HG03175 (cell line): ENCODE measurements around the gene HOXD10.

Source experiments
- ATAC-seq: cut with Tn5 transposase; IDR thresholded peaks from one replicate; pipeline ENCODE4 v1.9.1; 2021; ENCODE audit warnings: mild to moderate bottlenecking, moderate library complexity; ENCODE audit not compliant: unreplicated experiment

The HOXD10 gene

DNA sequence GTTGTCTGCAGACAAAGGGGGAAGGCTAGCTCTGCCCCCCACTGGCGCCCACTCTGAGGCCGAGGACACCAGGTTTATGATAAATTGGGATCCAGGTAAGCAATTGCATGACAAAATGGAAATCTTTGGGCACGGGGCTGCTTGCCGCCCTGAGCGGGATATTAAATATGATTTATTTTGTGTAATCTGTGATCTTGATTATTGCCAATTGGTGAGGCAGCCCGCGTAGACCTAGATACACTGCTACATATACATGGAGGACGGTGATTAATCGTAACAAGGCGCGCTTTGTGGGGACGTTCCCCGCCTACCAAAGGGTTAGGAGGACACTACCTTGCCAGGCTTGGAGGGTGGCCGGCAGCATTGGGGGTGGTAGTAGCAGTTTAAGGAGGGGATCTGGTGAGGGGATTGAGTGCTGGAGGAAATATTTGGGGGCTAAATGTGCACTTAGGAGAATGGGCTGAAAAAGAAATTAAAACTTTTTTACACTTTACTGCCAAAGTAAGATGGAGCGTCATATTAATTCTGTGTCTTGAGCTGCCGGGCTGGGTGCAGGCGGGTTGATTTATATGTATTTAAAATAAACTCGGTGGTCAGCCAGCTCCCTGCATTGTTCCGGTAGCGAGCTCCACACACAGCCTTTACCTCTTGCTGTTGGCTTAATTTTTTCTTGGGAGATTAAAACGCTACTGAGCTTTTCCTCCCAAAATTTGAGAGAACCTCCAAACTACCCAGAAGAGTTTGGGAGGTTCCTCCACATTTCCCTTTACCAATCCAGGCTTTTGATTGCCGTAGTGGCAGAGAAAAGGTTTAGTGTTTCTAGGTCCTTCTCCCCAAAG is 44.6 kb downstream of the HOXD10 start:
- no peak for ATAC-seq

DNA sequence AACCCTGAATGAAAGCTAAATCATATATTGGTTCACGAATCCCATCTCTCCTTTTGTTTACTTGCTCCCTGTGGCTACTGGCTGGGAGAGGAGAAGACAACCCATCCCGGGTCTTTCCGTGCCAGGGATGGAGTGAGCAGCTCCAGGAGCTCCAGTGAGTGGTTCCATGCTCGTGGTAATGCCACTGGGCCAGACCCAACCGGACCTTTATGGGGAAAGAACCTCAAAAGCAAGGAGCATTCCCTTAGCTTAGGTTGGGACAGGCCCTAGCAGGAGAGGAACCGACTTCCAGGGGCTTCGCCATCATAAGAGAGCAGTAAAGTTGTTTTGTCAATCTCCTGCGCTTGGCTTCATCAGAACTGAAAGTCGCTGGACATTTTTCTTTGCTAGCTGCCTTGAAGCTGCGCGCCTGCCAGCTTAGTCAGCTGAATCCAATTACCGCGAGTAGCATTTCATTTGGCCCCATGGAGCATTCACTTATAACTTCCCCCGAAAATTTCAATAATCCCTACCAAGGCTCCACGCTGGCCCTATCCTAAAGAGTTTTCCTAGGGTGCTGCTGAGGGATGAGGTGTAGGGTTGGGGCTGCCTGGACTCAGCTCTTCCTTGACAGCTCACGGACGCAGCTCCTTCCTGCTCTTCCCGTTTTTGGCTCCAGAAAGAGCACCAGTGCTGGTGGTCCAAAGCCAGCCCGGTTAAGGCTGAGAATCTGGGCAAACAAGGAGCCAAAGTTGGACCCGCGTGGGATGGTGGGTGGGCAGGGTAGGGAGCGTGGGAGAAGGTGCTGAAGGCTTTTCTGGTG is 45.4 kb downstream of the HOXD10 start:
- ATAC-seq = no peak

DNA sequence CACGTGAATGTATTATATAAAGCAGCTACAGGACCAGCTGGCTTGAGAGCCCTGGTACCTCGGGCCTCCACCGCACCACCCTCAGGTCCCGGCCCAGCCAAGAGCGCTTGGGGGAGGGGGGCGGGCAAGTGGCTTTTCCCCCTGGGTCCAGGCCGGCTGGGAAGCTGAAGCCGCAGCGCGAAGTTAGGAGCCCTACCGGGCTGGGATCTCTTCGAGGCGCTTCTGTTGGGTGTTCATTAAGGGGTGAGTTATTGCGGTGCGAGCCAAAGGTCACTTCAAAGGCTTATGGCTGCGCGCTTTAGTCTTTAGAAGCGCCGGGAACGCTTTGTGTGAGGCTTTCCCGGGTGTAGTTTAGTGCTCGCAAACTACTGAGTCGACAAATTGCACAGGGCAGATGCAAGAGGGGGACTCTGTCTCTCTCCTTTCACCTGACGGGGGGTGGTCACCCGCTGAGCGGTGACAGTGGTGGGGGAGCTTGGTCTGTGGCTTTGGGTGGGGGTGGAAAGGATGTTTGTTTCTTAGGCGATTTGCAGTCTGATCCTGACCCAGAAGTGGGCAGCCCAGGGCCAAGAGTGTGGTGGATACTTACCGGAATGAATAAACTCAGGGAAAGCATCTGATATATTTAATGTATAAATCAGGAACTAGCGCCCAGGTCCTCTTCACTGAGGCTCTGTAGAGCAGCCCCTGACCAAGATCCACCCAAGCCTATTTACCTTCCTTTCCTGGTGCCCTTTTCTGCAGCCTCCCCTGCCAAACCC is 46.5 kb downstream of the HOXD10 start:
- no peak for ATAC-seq

DNA sequence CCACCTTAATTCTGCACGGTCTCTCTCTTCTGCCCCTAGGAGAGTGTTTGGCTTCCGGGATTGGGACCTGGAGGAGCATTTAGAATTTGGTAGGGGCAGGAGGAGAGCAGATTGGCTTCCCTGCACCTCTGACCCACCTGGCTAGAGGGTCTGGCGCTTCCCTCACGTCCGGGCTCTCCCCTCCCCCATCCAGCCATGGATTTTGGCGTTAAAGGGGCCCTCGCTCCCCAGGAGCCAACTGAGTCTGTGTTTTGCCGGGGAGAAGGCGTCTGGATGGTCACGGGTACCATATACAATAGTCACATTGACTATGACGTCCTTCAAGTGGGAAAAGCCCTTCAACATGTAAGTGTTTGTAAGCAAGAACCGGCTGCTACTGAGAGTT is 47.1 kb downstream of the HOXD10 start:
- no peak for ATAC-seq

DNA sequence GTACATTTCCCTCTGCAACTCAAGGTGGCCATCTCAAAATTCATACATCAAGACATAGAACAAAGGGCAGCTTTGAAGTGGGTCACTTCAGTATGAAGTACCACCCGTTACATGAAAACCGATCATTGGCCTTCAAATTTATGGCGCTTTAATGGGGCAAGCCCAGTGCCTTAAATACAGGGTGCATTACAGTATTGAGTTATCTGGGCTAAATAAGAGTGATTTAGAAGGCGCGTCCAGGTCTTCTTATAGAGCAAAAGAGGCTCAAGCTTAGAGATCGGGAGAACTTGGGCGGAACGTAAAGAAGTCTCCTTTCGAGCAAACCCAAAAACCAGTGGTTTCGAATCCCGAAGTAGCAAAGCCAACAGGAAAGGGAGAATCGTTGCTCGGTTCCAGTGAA is 47.6 kb downstream of the HOXD10 start:
- no peak for ATAC-seq

DNA sequence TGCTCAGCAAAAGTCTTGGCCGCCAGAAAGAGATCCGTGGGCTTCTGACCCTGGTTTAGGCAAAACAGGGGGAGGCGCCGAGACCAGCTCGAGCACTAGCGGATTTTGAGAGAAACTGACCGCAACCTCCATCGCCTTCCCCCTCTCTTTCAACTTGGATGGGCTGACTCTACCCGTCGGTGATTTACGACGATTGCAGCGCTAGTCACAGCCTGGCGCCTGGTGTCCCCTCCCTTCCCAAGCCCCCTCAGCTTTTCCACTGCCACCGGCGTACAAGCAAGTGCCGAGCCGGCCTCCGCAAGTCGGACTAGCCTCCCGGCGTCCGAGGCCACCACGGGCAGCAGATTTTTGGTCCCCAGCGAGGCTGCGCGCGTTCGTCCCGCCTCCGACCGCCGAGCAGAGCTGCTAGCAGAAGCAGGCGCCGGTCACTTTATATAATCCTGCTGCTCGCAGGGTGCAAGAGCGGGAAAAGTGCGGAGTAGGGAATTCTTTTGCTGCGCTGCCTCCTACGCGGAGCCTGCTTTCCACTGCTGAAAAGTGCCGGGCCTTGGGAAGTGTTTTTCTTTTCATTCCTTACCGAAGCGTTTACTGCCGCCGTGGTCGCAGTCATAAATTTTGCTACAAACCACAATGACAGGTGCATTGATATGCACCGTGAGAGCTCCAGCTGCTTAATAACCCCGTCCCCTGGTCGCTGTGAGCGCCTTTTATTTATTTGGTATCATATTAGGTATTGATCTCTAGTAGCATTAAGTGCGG is 48.2 kb downstream of the HOXD10 start:
- ATAC-seq = no peak

DNA sequence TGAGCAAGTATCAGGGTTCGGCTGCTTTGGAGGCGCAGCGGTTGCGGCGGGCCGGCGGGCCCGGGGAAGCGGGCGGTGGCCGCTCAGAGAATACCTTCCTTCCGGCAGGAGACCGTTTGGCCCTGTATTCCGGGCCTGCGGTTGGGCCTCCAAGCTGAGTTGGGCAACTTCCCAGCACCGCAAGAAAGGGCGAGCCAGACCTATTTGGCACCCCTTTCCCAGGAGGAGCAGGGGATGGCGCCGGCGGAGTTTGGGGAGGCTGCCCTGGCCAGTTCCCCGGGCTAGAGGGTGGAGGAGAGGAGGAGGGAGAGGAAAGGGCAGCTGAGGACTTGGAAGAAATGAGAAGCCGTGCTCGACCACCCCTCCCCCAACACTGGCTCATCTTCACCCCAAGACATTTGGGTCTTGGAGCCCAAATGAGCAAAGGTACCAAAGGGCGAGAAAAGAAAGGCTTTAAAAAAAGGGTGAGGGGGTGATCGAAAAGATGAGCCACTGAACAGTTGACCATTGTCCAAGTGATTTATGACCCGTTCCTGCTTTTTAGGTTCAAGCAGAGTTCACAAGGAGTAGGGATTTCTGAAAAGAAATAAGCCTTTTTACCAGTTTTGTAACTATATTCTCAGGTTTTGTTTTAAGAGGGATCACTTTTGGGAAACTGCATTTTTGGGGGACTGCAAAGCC is 48.9 kb downstream of the HOXD10 start:
- no peak for ATAC-seq

DNA sequence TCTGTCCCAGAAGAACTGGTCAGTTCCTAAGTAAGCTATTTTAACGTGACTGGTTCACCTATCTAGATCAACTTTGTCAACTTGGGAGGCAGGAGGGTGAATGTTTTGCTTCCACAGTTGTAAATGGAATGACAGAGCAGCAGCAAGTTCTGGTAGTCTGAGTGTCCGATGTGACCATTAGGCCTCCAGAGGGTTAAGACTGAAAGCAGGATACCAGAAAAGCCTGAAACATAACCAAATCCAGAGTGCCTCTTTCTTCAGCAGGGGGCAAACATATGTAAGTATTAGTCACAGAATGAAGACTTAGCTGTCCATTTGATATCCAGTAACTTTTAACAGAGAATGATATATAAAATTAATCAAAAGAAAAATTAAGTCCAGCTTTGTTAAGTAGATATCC is 49.7 kb downstream of the HOXD10 start:
- no peak for ATAC-seq

DNA sequence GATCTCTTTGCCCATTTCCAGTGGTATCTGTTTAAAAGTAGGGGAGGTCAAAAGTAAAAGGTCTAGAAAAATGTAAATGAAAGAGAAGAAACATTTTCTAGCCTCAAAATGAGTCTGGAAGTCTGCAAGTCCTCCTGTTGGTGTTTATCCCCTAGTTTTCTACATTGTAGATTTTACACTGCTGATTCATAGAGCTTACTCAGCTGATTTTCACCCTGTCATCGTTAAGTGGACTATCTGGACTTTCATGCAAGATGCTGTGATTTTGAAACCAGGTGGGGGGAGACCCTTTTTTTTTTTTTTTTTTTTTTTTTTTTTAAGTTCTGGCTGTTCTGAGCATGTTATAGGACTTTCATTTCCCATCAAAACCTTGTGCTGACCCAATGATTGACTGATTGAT is 50.8 kb downstream of the HOXD10 start:
- no peak for ATAC-seq

DNA sequence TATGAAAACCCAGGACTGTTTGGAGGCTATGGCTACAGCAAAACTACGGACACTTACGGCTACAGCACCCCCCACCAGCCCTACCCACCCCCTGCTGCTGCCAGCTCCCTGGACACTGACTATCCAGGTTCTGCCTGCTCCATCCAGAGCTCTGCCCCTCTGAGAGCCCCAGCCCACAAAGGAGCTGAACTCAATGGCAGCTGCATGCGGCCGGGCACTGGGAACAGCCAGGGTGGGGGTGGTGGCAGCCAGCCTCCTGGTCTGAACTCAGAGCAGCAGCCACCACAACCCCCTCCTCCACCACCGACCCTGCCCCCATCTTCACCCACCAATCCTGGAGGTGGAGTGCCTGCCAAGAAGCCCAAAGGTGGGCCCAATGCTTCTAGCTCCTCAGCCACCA is 52.6 kb downstream of the HOXD10 start:
- ATAC-seq = no peak
